ENCODE measurements around the gene DTNB.
A peak's percentile ranks its signal among the peaks of the same experiment; 100 is the strongest.

The DTNB gene

DNA sequence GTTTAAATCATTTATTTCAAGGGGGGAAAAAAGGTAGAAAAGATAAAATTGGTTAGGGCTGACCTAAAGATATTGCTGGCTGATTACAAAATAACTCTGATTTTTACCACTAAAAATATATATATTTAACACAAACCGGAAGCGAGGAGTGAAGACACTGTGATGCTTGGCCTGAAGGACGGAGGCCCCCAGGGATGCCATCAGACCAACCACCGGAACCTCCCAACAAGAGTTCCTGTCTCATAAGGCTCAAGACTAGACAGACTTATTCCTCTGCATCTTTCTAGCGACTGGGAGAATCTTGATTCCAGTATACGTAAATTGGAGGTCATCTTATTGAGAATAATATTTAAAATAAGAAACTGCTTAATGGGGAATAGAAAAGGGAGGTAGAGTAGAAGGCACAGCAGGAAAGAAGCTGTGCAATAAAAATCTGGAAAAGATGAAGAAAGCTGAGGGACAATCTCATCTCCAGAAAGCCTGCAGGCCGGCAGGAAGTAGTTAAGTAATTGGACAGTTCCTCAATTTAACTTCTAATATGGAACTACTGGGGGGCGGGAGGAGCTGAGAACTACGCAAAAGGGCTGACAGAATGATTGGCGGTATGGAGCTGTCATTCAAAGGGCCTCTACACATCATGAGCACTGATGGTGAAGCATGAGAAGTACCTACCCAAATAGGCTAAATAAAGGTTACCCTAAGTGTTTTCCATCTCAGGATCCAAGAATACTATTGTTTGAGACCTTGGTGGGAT is 91.1 kb downstream of the DTNB start:
- no peak overlapping the region for H3K4me3 ChIP-seq (ENCODE audit: control insufficient read depth, low read depth, low read length)

DNA sequence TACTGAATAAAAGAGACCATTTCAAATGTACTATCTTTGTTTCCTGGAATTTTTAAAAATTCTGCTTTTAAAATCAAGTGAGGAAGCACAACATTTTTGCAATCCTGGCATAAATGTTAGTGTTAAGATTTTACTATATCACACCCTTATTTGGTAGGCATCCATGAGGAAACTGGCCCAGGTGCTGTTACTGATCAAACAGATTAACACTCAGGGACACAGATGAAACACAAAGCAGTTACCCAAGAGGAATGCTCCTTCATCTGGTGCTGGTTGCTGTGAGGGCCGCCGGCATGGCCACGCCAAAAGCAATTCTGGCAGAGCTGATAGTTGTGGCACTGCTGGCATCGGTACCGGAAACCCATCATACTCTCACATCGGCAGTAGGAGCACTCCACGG is 96.8 kb downstream of the DTNB start:
- H3K4me3 ChIP-seq (ENCODE audit: control insufficient read depth, low read depth, low read length): no peak overlapping the region
- DNase-seq (ENCODE audit: low read depth): no peak
- no peak for TF ChIP-seq CTCF (IDR thresholded peaks at IDR 0.05; ENCODE audit: control insufficient read depth, insufficient read depth, low read depth, low read length, missing control alignments)

More for the DNA sequence above, 91.1 kb downstream of the DTNB start:
- TF ChIP-seq CTCF (IDR thresholded peaks at IDR 0.05; ENCODE audit: control insufficient read depth, insufficient read depth, low read depth, low read length, missing control alignments): no peak
- no peak for DNase-seq (ENCODE audit: low read depth)

DNA sequence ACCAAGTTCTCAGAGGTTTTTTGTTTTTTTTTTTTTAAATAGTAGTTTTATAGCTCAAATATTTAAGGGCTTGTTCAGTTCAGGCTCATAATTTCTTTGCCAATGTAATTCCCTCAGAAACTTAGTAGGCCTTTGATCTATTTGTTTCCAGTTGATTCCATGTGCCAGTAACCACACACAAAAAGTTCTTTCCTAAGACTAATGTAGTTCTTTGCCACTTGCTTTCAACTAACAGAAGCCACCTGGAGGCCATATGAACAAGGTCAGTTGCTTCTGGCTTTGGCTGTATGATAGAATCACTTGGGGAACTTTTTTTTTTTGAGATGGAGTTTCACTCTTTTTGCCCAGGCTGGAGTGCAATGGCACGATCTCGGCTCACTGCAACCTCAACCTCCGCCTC is 100.7 kb downstream of the DTNB start:
- no peak overlapping the region for H3K4me3 ChIP-seq (ENCODE audit: control insufficient read depth, low read depth, low read length)
- TF ChIP-seq CTCF (IDR thresholded peaks at IDR 0.05; ENCODE audit: control insufficient read depth, insufficient read depth, low read depth, low read length, missing control alignments): no peak
- DNase-seq (ENCODE audit: low read depth): no peak

DNA sequence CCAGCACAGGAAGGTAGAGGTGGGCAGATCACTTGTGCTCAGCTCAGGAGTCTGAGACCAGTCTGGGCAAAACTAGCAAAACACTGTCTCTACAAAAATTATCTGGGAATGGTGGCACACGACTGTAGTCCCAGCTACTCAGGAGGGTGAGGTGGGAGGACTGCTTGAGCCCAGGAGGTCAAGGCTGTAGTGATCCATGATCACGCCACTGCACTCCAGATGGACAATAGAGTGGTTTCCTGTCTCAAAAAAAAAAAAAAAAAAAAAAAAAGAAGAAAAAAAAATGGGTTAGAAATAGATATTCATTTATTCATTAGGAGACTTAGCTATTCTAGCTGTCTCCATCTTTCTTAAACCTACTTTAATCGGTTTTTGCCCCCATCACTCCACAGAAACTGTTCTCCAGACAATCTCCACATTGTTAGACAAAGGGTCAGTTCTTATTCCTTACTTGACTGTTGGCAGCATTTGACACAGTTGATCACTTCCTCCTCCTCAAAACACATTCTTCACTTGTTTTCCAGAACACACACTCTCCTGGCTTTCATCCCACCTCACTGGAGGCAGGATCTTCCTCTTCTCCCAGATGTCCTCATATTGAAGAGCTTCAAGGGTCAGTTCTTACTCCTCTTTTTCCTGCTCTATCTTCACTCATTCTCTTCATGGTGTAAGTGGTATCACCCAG is 103.1 kb downstream of the DTNB start:
- TF ChIP-seq CTCF (IDR thresholded peaks at IDR 0.05; ENCODE audit: control insufficient read depth, insufficient read depth, low read depth, low read length, missing control alignments): no peak
- no peak for DNase-seq (ENCODE audit: low read depth)
- H3K4me3 ChIP-seq (ENCODE audit: control insufficient read depth, low read depth, low read length): no peak overlapping the region

DNA sequence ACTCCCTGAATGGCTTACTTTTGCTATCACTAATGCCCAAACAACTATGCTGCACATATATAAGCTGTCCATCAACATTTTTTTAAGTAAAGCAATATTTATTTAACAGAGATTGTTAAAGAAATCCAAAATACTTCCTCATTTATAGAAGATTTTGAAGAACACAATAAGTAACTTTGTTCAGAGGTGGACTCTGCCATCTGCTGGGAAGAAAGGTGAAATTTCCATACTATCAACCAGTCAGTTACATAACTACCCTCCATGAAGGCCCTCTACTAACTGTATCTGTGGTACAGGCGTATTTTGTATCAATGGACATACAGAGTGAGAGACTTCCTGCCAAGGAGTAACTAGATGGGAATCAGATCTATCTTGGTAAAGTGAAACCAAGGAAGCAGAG is 106.0 kb downstream of the DTNB start:
- peak; percentile 37 for DNase-seq (ENCODE audit: low read depth)
- no peak overlapping the region for H3K4me3 ChIP-seq (ENCODE audit: control insufficient read depth, low read depth, low read length)
- peak; percentile 55 for TF ChIP-seq CTCF (IDR thresholded peaks at IDR 0.05; ENCODE audit: control insufficient read depth, insufficient read depth, low read depth, low read length, missing control alignments)

- H3K4me3 ChIP-seq (ENCODE audit: control insufficient read depth, low read depth, low read length): no peak overlapping the region
- no peak for TF ChIP-seq CTCF (IDR thresholded peaks at IDR 0.05; ENCODE audit: control insufficient read depth, insufficient read depth, low read depth, low read length, missing control alignments)
- DNase-seq (ENCODE audit: low read depth): no peak
These were observed 106.7 kb downstream of the DTNB start for GRCh38 chr2:25566694-25567093.
